Skin of body (tissue), 2 donors: ENCODE data around the gene TEAD1. TPM values are rescaled to one million over a fixed set of nuclear protein-coding genes. Genes with fewer than 3 reads are reported as not detected.
A peak's percentile ranks its signal among the peaks of the same experiment; 100 is the strongest.

Experiments
- DNase-seq: peaks from one replicate; lab custom pipeline; 2025; lab: John Stamatoyannopoulos, UW
- total RNA-seq: library from RNA; depleted of rRNA; stranded (reverse); fragments of >200 nt; gene quantifications from one replicate; pipeline ENCODE4 v1.2.3, GENCODE V29; 2014

Gene TEAD1
- total RNA-seq, 1 donor from 2014 or later = 62.1 TPM

DNA sequence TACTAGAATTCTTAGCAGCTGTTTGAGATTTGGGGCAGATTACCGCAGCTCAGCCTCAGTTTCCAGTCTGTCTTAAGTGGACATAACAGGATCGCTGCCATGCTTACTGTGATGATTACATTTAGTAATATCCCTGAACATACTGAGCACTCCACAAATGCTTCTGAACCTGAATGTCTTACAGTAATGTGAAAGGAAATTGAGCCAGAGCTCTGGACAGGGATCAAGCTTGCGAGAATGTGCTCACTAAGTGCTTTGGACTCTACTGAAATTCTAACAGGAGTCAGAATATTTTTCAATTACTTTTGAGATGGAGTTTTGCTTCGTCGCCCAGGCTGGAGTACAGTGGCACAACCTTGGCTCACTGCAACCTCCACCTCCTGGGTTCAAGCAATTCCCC lies 216.3 kb downstream of the TEAD1 start:
- no peak for DNase-seq

DNA sequence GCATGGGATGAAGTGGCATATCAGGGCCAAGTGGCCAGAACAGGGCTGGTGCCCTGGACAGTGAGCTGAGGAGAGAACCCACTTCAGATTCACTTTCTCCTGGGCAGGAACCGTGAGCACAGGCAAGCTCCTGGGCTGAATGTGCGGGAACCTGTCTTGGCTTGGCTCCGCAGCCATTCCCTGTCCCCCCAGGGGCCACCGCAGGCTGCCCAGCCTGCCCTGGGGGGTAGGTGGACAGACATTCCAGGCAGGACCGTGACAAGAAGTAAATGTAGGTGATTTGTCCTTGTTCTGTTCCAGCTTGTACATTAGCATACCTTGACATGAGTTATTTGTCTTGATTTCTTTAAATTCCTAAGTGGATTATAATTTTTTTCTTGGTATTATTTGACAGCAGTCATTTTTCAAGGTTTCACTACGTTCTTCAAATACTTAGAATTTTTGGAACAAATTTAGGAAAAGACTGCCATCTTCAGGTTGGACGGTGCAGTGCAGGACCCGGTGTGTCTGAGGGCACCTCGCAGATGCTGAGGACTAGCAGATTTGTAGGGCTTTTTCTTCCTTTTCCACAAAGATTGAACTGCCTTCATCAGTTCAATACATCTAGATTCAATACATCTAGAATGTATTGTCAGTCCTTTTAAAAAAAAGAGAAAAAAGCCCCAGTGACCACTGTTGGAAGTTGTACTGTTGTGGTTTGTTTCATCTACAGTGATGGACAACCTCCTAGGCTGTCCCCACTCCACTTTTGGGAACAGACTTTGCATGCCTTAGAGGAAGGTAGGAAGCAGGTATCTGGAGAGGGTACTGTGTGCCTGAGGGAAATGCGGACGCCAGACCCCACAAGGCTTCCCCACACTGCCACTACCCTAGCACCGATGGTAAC lies 219.8 kb downstream of the TEAD1 start:
- peak; percentile 20 for DNase-seq

DNA sequence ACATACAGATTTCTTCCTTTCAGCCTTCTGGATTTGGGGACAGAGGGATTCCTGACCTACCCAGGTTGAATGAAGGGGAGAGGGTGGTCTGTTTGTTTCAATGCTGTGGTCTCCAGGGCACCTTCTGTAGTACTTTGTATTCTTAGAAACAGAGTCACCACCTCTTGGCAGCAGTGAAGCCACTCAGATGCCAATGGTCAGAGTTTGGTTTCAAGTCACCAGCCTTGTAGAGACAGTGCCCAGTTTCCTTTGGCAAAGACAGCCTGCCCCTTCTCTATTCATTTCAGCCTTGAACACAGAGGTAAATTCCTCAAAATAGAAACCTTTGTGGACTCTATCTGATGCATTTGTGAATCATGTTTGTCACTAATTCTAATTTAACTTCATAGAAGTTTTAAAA lies 223.2 kb downstream of the TEAD1 start:
- no peak for DNase-seq

DNA sequence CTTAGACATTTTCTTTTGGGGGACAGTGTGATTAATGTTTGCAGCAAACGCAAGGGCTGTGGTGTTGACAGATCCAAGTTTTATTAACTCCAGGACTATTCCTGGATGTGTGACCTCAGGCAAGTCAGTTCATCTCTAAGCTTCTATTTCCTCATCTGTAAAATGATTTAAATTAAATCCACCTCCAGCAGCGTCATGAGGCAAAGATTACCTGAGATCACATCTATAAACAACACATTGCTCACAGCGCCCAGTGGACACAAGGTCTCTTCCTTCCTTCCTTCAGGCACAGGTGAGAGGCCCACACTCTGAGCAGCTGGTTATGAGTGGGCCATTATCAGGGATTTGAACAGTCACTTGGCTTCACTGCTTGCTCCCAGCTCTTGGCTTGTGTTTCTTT lies 223.6 kb downstream of the TEAD1 start:
- no peak for DNase-seq

DNA sequence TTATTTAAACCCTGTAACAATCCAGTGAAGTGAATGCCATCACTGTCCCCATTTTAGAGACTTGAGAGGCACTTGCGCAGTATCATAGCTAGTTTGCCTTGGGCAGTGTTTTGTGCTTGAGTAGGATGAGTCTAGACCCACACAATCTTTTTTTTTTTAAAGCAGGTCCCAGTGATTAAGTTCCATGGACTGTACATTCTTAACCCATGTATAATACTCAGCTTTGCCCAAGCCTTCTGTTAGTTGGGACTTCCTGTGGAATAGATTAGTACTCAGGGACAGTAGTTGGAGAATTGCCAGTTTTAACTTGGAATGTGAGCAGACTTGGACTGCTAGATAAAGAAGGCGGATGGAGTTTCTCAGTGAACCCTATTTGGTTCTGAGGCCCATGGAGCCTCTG lies 226.3 kb downstream of the TEAD1 start:
- peak; percentile 23 for DNase-seq

DNA sequence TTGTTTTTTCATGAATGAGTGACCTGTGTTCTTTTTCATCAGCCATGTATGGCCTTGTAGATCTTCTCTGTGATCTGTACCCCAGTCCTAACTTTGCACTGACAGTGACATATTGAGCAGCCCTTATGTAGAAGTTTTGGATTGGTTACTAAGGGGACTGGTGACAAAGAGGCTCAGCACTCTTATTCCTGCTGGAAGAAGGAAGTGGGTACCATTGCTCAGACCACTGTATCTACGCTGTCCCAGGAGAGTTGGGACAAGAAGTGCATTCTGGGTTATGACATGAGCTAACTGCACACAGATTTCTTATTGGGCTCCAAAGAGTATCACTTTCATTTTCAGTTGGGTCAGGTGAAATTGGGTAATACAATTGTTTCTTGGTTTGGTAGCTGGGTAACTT lies 227.1 kb downstream of the TEAD1 start:
- no peak for DNase-seq

DNA sequence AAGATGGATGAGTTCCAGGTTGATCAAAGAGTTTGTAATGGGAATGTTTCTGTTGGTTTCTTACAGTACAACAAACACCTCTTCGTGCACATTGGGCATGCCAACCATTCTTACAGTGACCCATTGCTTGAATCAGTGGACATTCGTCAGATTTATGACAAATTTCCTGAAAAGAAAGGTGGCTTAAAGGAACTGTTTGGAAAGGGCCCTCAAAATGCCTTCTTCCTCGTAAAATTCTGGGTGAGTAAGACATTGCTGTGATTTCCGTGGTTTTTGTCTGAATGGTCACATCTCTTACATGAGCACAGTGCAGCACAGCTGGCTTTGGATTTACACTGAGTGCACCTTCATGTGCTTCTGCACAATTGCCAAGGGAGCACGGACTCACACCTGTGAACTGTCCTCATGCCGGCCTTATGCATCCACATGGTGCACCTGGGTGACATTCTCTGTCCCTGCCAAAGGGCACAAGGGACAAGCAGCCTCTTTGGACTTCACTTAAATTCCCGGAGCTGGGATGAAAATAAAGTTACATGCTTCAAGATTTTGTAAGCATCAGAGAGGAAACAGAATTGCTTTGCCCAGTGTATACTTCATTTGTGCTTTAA lies 227.8 kb downstream of the TEAD1 start:
- DNase-seq = no peak

DNA sequence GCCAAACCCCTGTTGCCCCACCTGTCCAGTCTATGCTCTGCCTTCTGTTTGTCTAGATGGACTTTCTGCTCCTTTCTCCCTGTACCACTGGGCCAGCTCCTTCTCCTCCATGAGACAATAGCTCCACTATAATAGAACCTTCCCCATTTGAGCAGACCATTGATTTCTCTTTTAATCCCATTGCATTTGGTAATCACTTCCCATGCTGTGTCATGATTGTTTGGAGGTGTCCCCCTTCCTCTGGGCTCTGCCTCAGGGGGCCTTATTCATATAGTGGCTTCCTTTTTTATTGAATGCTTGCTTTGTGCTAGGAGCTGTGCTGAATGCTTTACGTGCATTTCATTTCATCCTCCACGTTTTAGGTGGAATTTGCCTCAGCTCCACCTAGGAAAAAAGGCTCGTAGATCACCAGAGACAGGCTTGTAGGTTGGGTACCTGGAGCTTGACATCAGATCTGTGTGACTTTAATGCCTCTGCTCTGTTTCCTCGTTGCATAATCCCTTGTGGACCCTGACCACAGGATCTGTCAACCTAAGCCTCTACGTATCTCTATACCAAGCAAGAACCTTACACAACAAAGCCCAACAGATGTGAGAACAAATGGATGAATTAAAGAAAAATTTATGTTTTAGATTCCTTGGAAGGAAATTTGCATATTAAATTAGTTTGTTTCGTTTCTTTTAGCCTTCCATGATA lies 228.7 kb downstream of the TEAD1 start:
- no peak for DNase-seq

DNA sequence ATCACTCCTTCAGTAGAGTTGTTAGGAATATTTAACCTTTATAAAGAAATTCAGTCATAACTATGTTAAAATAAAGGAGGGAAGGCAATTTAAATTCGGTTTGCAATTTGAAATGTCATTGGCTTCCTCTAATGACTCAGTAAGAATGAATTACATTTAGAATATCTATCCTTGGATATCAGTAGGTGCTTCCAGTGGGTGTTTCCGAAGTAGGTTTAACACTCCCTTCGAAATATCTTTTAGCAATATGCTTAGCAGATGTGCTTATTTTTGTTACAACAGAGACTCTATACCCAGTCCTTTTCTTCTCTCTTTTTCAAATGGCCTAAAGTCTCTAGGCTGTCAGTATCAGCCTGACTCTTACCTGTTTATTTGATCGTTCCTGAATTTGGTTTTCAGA lies 231.2 kb downstream of the TEAD1 start:
- no peak for DNase-seq

DNA sequence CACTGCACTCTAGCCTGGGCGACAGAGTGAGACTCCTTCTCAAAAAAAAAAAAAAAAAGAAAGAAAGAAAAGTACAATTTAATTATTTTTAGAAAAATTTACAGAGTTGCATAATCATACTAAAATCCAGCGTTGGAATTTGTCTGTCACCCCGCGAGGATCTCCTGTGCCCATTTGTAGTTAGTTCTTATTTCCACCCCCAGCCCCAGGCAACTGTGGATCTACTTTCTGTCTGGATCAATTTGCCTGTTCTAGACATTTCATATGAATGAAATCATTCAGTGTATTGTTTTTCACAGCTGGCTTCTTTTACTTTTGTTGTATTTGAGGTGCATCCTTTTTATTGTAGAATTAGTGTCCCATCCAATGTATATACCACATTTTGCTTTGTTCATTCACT lies 232.3 kb downstream of the TEAD1 start:
- DNase-seq = no peak

DNA sequence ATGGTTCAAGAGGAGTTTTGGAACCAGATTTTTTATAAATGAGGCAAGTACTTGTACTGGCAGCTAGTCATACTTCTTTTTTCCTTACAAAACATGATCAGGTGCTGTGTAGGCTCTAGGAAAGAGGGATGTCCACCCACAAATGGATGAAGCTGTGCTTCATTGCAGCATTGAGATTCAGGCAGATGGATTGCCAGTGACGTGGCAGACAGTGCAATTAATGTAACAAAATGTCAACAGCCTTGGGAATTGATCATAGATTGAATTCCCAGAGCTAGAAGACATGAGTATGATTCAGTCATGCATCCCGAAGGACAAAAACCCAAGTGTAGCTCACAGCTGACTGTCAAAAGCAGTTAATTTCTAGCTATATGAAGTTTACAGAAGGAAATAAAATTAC lies 235.7 kb downstream of the TEAD1 start:
- DNase-seq = no peak

DNA sequence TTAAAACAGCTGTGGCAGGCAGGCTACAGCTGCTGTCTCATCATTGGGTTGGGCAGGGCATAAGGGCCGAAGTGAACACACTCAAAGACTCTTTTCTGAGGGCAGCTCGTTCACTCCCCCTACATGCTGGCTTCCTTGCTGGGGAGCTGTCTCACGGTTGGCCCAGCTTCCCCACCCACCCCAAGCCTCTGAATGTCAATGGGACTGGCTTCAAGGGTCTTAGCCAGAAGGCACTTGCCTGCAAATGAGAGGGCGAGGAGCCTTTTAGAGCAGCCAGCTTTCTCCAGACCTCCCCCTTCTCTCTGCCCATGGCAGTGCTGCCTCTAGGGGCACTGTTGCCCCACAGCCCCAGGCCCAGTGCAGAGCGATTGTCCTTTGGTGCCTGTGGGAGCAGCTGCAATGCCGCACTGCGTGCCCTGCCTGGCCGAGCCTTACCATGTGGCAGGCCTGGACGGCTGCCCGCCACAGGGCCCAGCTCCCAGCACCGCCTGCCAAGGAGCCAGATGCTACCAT lies 240.2 kb downstream of the TEAD1 start:
- peak; percentile 62 for DNase-seq

DNA sequence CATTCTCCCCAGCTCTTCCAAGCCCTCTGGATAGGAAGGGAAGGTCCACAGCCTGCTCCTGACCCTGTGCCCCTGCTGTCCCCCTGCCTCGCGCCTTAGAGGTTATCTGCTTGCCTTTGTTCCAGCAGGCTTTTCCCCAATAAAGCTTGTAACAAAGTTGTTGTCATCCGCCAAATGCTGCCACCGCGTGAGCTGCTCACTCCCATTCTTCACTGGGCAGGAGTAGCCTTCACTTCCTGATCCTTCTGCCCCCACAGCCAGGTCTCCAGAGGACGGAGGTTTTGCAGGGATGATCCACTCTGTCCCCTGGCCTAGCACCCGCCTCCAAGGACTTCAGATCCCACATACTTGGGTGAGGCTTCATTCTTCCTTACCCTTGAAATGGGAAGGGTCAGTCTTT lies 240.9 kb downstream of the TEAD1 start:
- DNase-seq = no peak

DNA sequence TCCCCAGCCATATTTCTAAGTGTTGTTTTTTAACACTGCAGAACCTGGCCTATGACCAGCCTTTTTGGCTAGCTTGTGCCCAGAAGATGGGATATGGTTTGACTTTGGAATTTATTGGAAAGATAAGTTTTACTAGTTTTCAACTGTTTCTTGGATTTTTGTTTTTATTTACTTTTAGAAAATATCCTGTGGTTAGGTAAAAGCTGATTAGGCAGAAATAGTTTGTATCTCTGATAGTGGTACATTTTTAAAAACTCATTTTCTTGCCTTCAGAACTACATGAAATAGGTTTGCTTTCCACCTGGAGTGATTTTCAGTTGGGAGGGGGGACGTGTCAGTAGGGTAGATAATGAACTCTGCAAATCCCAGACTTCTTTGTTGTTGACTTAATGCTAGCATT lies 243.6 kb downstream of the TEAD1 start:
- no peak for DNase-seq

DNA sequence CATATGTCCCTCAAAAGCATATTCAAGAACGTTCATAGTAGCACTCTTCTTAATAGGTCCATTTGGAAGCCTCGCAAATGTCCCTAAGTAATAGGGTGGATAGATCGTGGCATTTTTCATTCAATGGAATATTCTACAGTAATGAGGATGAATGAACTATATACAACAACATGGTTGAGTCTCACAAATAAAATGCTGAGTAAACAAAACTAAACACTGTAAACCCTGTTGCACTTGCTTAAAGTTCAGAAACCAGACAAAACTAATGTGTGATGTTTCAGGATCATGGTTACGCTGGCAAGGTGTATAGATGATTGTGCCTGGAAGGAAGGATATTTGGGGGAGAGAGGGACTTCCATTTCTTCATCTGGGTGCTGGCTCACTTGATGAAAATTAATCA lies 244.4 kb downstream of the TEAD1 start:
- no peak for DNase-seq

DNA sequence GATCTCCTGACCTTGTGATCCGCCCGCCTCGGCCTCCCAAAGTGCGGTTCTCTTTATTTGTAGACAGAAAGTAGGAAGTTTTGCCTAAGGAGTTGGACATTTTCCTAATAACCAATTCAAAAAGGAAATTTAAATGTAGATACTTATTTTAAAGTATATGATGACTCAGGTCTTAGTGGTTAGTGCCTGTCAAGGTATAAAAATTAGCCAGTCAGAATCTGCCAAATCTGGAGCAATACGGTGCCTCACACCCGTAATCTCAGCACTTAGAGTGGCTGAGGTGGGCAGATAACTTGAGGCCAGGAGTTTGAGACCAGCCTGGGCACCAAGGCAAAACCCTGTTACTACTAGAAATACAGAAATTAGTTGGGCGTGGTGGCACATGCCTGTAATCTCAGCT lies 248.2 kb downstream of the TEAD1 start:
- DNase-seq = no peak

DNA sequence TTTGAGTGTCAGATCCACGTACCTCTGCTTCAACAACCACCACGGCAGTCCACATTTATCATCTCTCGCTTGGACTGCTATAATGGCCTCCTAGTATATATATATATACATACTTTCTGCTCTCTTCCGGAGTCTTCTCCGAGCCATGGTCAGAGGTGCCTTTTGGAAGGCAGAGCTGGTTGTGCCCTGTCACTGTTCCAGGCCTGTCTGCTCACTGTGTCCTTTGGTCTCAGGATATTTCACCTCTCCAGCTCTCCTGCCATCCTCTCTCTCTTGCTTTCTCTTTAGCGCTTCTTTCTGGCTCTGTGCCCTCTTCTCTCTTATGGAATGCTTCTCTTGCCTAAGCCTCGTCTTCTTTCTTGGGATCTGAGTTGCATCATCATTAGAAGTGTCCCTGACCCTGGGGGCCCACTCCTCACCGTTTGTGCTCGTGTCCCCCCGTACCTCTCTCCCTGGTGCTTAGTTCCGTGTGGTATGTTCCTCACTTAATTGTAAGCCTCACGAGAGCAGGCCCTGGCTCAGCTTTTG lies 248.8 kb downstream of the TEAD1 start:
- no peak for DNase-seq

DNA sequence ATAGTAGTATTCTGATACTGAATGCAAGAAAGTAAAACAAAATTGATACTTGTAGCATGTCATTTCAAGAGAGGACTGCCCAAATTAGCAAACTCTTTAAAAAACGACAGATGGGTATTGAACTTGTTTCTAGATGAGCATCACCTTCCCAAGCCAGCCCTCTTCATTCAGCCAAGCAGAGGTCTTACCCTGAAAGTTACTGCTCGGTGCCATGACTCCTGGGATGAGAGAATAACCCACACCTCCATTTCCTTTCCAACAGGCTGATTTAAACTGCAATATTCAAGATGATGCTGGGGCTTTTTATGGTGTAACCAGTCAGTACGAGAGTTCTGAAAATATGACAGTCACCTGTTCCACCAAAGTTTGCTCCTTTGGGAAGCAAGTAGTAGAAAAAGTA lies 250.4 kb downstream of the TEAD1 start:
- DNase-seq = no peak

DNA sequence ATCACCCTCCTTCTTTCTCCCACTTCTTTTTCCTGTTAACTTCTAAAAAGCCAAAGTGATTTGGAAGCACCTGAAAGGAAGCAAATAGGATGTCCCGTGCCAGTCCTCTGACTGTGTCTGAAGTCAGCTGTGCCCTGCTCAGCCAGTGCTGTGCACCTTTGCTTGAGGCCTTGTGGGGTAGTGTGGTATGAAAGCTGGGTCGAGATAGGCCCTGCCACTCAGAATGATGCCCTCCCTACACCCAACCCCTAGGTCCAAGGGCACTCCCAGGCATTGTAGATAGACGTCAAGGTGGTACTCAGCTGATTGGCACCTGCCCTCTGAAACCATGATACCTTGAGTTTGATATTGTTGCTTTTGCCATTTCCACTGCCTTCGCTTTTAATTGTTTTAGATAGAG lies 251.3 kb downstream of the TEAD1 start:
- DNase-seq = no peak

DNA sequence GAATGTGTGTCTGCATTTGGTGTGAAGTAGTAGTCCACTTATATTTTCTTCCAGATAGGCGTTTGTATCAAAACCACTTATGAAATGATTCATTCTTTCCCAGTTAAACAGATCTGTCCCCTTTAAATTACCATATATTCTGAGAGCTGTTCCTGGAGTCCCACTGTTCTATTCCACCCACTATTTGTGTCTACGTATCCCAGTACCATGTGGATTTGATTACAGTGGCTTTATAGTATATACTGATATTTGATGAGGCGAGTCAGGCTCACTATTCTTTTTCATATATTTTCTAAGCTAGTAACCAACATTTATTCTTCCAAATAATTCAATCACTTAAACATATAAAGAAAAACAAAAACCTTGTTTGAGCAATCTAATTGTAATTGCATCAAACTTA lies 253.0 kb downstream of the TEAD1 start:
- peak; percentile 50 for DNase-seq

DNA sequence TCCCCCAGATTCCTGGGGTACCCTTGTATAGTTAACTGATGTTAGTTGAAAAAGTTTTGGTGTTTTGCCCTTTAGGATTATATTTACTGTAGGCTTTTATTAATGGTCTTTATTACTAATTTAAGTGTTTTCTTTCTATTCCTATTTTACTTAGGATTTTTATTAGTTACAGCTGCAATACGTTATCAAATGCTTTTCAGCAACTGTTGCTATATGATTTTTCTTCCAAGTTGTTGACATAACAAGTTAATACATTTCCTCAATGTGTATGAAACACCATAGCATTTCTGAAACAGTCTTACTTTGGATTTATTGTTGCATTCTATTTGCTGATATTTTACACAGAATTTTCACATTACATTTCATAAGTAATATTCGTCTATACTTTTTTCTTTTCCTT lies 253.7 kb downstream of the TEAD1 start:
- peak; percentile 18 for DNase-seq

DNA sequence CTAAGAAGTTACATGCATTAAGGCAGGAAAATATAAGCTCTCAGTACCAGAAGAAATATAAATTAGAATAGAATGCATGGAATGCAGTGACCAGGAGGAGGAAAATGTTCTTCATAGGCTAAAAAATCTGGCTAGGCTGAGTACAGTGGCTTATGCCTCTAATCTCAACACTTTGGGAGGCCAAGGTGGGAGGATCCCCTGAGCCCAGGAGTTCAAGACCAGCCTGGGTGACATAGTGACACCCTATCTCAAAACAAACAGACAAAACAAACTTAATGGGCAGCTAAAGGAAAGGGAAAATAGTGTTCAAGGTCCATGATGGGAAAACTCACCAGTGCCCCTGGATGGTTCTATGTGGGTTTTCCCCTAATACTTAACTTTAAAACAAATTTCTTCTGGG lies 256.6 kb downstream of the TEAD1 start:
- DNase-seq = no peak
